ENCODE measurements around the gene TRAF6. TPM values are rescaled to one million over a fixed set of nuclear protein-coding genes. Genes with fewer than 3 reads are reported as not detected.

TRAF6 gene
- total and polyA plus RNA-seq, 2 donors (not counting 1 experiment from before 2014, with no cell fraction given), result 10.1 to 22.4 TPM

- ChIA-PET CTCF (no interaction called here), POLR2A (no interaction called here)
- Histone ChIP-seq H3K36me3 (replicated peaks in 1 of 2; ENCODE audit: control extremely low read depth in 1 of 2, control insufficient read depth in 1 of 2, extremely low read depth in 1 of 2, insufficient read depth in 2 of 2, low read length in 1 of 2) (no peaks in the 10 kb centered on the region), H3K4me2 (replicated peaks; ENCODE audit: low read depth, low read length, poor library complexity, severe bottlenecking) (no peak overlapping the region), H4K20me1 (ENCODE audit: control insufficient read depth, insufficient read depth, low read length, poor library complexity, severe bottlenecking) (no peaks in the 10 kb centered on the region), H3K79me2 (ENCODE audit: control insufficient read depth, insufficient read depth, low read length) (no peaks in the 10 kb centered on the region), H2AFZ (ENCODE audit: insufficient read depth, low read depth, low read length, poor library complexity, severe bottlenecking) (no peak overlapping the region), H3K9me3 (ENCODE audit: control extremely low read depth in 1 of 3, control insufficient read depth in 2 of 3, insufficient read depth in 1 of 3, low read length in 2 of 3) (no peaks in the 10 kb centered on the region), H3K27me3 (replicated peaks in 1 of 4; ENCODE audit: control extremely low read depth in 1 of 4, control insufficient read depth in 3 of 4, insufficient read depth in 4 of 4, low read length in 3 of 4) (no peaks in the 10 kb centered on the region), H3K9ac (ENCODE audit: low read length) (no peak overlapping the region), H3K27ac (ENCODE audit: low read length in 2 of 2) (no peak overlapping the region), H3K4me1 (ENCODE audit: control insufficient read depth in 2 of 2, insufficient read depth in 2 of 2, low read length in 2 of 2) (peaks cover 0 to 3% of the 10 kb centered on the region in 2 donors), H3K4me3 (ENCODE audit: control extremely low read depth in 1 of 5, extremely low read depth in 1 of 5, insufficient read depth in 1 of 5, low read depth in 2 of 5, low read length in 4 of 5) (no peak overlapping the region)
- no peaks in the 10 kb centered on the region for H3K9me3 Mint-ChIP-seq (ENCODE audit: insufficient read depth)
- DNase-seq (no peak), ATAC-seq (ENCODE audit: low read depth) (no peak)
- WGBS (ENCODE audit: insufficient coverage), result 76% methylated on average over 7 of the region's 7 CpGs
- no peak overlapping the region for H3K4me3 Mint-ChIP-seq
- intact Hi-C loops (cut with micrococcal nuclease), result no loop called here
- no peaks in the 10 kb centered on the region for H3K4me1 Mint-ChIP-seq
- no peaks in the 10 kb centered on the region for H3K27me3 Mint-ChIP-seq
- H3K27ac Mint-ChIP-seq, result no peak overlapping the region
- TF ChIP-seq CTCF (IDR thresholded peaks at IDR 0.05), result no peak
- no peak for TF ChIP-seq EZH2 (IDR thresholded peaks at IDR 0.05; ENCODE audit: borderline replicate concordance, insufficient read depth, low read depth, low read length, poor library complexity, severe bottlenecking)
Measured at GRCh38 chr11:36459046-36459445, 51.0 kb downstream of the TRAF6 start.

- Histone ChIP-seq H3K9ac (ENCODE audit: low read length) (no peak overlapping the region), H3K27me3 (replicated peaks in 1 of 4; ENCODE audit: control extremely low read depth in 1 of 4, control insufficient read depth in 3 of 4, insufficient read depth in 4 of 4, low read length in 3 of 4) (no peaks in the 10 kb centered on the region), H3K9me3 (ENCODE audit: control extremely low read depth in 1 of 3, control insufficient read depth in 2 of 3, insufficient read depth in 1 of 3, low read length in 2 of 3) (no peaks in the 10 kb centered on the region), H3K4me2 (replicated peaks; ENCODE audit: low read depth, low read length, poor library complexity, severe bottlenecking) (no peak overlapping the region), H4K20me1 (ENCODE audit: control insufficient read depth, insufficient read depth, low read length, poor library complexity, severe bottlenecking) (no peaks in the 10 kb centered on the region), H3K36me3 (replicated peaks in 1 of 2; ENCODE audit: control extremely low read depth in 1 of 2, control insufficient read depth in 1 of 2, extremely low read depth in 1 of 2, insufficient read depth in 2 of 2, low read length in 1 of 2) (no peaks in the 10 kb centered on the region), H3K79me2 (ENCODE audit: control insufficient read depth, insufficient read depth, low read length) (no peaks in the 10 kb centered on the region), H2AFZ (ENCODE audit: insufficient read depth, low read depth, low read length, poor library complexity, severe bottlenecking) (no peak overlapping the region), H3K4me1 (ENCODE audit: control insufficient read depth in 2 of 2, insufficient read depth in 2 of 2, low read length in 2 of 2) (peaks cover 3 to 9% of the 10 kb centered on the region in 2 donors), H3K27ac (ENCODE audit: low read length in 2 of 2) (no peak overlapping the region), H3K4me3 (ENCODE audit: control extremely low read depth in 1 of 5, extremely low read depth in 1 of 5, insufficient read depth in 1 of 5, low read depth in 2 of 5, low read length in 4 of 5) (no peak overlapping the region)
- Mint-ChIP-seq H3K4me3 (no peak overlapping the region), H3K27ac (no peak overlapping the region), H3K4me1 (peaks cover 4% of the 10 kb centered on the region), H3K27me3 (no peaks in the 10 kb centered on the region), H3K9me3 (ENCODE audit: insufficient read depth) (no peaks in the 10 kb centered on the region)
- 95% methylated on average over 3 of the region's 8 CpGs for whole genome bisulfite sequencing (ENCODE audit: insufficient coverage)
- no peak for ATAC-seq (ENCODE audit: low read depth)
- intact Hi-C loops (cut with micrococcal nuclease), result no loop called here
- no peak for DNase-seq
- ChIA-PET POLR2A (no interaction called here), CTCF (no interaction called here)
- TF ChIP-seq EZH2 (IDR thresholded peaks at IDR 0.05; ENCODE audit: borderline replicate concordance, insufficient read depth, low read depth, low read length, poor library complexity, severe bottlenecking) (no peak), CTCF (IDR thresholded peaks at IDR 0.05) (no peak)
Measured at GRCh38 chr11:36458129-36458915, 51.8 kb downstream of the TRAF6 start.

Data from B cell (primary cell).